D721Med (cell line): Measurements from ENCODE around the gene PRDM11.
A peak's percentile ranks its signal among the peaks of the same experiment; 100 is the strongest.

Source experiments
- DNase-seq: peaks from one replicate; pipeline ENCODE4 v3.0.0; 2011; ENCODE audit warnings: low spot score; ENCODE audit not compliant: insufficient read length
- FAIRE-seq: peaks from 2 replicates; lab custom pipeline; 2011; peaks lifted over from hg19 to GRCh38; lab: Jason Lieb, UNC
- TF ChIP-seq, protein P1 (sequence below): IDR thresholded peaks from 2 replicates; pipeline ENCODE4 v1.5.1; 2012; ENCODE audit warnings: mild to moderate bottlenecking, control low read depth; ENCODE audit not compliant: insufficient read depth; ENCODE audit errors: missing control alignments

PRDM11 gene

DNA sequence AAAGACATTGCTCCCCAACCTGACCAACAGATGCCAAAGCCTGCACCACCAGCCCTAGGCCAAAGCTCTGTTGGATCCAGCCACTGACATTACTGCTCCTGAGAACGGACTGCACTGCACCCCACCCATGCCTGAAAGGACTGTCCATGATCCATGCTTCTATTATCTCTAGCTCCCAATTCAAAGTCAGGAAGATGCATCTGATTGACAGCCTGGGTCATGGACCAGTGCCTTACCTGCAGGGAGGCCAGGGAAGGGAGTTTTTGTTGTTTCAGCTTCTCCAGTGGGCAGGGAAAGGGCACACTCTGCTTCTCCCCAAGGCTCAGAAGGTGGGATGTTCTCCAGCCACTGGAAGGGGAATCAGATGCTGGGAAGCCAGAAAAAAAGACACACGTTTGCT is 4.8 kb upstream of the PRDM11 start:
- DNase-seq, result no peak
- TF ChIP-seq, protein P1, sequence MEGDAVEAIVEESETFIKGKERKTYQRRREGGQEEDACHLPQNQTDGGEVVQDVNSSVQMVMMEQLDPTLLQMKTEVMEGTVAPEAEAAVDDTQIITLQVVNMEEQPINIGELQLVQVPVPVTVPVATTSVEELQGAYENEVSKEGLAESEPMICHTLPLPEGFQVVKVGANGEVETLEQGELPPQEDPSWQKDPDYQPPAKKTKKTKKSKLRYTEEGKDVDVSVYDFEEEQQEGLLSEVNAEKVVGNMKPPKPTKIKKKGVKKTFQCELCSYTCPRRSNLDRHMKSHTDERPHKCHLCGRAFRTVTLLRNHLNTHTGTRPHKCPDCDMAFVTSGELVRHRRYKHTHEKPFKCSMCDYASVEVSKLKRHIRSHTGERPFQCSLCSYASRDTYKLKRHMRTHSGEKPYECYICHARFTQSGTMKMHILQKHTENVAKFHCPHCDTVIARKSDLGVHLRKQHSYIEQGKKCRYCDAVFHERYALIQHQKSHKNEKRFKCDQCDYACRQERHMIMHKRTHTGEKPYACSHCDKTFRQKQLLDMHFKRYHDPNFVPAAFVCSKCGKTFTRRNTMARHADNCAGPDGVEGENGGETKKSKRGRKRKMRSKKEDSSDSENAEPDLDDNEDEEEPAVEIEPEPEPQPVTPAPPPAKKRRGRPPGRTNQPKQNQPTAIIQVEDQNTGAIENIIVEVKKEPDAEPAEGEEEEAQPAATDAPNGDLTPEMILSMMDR, result no peak
- FAIRE-seq, result no peak

DNA sequence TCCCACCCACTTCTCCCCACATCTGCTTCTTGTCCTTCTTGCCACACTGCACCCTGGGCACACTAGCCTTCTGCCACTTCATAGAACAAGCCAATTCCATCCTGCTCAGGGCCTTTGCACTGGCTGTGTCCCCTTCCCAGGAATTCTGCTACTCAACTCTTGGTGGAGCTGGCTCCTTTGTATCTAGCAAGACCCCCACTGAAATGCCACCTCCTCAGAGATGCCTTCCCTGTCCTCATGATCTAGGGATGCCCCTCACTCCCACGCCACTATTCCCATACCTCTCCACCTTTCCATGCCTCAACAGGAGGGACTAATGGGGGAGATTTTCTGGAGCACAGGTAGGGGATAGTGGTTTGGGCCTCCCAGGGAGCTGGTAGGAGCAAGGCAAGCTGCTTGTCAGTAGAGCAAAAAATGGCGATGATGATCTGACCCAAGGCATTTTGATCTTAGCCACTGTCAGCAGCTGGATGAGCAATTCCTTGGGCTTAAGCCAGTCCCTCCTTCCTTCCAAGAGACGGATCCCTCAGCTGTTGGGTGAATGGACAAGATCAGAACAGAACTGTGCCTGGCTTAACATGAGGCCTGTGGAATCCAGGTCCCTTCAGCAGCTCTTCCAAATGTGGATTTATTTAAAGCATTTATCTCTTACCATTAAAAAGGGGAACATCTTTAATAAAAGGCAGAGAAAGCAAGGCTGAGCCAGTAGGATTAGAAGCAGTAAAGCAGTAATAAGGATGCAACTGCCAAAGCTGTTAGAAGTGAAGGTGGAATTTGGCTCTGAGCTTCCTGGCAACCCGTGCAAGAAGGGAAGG is 4.0 kb upstream of the PRDM11 start:
- DNase-seq (no peak), FAIRE-seq (no peak)

DNA sequence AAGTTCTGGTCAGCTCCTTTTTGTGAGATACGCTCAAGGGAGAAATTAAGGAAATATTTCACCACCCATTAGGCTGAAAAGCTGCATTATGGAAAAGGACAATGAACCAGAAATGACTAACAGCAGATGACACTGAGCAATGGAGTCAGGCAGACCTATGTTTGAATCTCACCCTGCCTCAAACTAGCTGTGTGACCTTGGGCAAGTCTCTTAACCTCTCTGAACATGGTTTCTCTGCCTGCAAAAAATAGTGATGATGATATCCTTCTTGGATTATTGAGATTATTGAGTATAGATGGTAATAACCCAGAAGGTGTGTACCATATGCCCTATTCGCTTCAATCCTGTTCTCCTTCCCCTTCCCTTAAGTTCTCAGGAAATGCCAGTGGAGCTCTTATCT is 2.9 kb upstream of the PRDM11 start:
- FAIRE-seq, result no peak
- TF ChIP-seq, protein P1, result no peak
- no peak for DNase-seq

More for the DNA sequence above, 4.0 kb upstream of the PRDM11 start:
- TF ChIP-seq, protein P1, result no peak

DNA sequence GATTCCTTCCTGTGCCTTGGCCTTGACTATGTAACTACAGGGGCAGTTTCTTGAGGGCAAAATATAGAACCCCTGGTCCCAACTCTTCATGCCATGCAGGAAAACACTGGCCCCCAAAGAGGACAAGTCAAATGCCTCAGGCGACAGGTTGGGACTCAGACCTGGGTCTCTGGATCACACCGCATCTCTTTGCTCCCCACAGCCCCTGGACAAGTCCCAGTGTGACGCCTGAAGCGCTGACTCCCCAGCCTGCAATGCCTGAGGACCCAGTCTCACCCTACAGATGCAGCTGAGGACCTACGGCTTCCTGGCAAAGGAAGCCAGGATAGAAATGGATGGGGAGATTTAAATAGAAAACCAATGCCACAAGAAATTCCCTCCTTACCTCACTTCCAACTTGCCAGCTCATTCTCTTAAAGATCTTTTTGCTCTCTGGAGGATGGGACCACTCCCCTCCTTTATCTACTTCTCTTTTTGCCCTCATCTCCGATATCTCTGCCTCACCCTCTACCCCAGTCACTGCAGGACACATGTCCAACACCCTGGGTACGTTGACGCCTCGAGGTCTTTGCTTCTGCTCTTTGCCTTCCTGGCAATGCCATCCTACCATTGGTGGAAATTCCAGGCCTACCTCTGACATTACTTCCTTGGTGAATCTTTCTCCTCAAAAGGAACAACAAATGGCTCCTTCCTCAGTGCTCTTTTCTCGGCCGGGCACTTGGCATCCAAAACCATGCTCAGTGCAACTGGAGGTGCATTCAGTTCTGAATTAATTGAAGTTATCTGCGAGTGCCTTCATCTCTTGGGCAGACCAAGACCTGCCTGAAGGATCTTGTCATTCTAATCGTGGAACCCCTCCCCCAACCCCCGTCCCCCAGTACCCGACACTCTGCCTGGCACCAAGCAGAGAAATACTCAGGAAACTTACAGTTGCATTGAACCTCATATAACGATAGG is 2.0 kb upstream of the PRDM11 start:
- DNase-seq (no peak), FAIRE-seq (no peak)

DNA sequence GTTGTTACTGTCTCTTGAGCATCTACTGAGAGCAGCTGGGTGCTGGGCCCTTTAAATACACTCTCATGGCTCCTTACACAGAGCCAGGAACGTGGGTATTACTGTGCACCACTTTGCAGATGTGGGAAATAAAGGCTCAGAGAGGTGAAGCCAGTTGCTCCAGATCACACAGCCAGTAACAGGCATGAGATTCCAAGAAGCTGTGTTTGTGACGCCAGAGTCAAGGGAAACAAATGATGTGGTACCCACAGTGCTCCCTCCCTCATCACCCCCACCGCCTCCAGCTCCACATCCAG is 1.4 kb upstream of the PRDM11 start:
- DNase-seq (no peak), FAIRE-seq (no peak)
- TF ChIP-seq, protein P1, result no peak

More for the DNA sequence above, 2.0 kb upstream of the PRDM11 start:
- TF ChIP-seq, protein P1, result no peak

DNA sequence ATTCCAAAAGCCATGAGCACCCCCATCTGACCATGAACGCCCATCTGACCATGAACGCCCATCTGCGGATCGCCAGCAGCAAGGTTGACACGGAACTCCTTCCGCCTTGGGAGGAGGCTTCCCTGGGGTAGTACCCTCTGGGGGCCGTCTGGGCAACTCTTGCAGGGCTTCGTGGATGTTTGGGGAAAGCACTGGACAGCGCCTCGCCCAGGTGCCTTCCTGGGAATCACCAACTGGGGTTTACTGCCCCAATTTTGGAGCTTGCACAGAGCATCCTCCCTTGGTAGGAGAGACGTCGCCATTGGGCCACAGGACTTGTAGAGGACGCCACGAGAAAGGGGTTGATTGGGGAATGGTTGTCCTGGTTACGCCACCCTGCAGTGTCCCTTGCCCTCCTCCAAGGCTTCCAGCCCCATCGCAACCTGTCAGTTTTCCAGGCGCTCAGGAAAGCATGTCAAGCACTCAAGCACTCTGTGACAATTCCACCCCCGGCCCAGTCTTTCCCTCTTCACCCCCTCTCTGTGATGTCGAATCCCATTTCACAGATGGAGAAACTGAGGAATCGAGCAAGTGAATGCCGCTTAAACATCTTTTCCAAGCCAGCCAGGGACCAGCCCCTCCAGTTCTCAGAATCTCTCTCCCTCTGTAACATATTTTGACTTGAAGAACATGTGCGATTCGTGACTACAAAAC is 914 bp upstream of the PRDM11 start:
- DNase-seq (peak; percentile 9), FAIRE-seq (no peak)
- TF ChIP-seq, protein P1, result no peak
